Retinal pigment epithelial cell (primary cell): ENCODE data around the gene APOBEC3G.

Experiments
- DNase-seq: peaks from one replicate; pipeline ENCODE4 v3.0.0-alpha.2; 2010; ENCODE audit warnings: low read depth
- H3K4me3 ChIP-seq: 2 replicates; pipeline ENCODE4 v1.5.1; 2011; ENCODE audit warnings: mild to moderate bottlenecking, low read length, control low read depth, moderate library complexity
- TF ChIP-seq, protein P1 (sequence below): conservative IDR thresholded peaks from 2 replicates; pipeline ENCODE4 v1.5.1; 2011; ENCODE audit warnings: low read depth, low read length, control low read depth, inconsistent platforms

Gene APOBEC3G

DNA sequence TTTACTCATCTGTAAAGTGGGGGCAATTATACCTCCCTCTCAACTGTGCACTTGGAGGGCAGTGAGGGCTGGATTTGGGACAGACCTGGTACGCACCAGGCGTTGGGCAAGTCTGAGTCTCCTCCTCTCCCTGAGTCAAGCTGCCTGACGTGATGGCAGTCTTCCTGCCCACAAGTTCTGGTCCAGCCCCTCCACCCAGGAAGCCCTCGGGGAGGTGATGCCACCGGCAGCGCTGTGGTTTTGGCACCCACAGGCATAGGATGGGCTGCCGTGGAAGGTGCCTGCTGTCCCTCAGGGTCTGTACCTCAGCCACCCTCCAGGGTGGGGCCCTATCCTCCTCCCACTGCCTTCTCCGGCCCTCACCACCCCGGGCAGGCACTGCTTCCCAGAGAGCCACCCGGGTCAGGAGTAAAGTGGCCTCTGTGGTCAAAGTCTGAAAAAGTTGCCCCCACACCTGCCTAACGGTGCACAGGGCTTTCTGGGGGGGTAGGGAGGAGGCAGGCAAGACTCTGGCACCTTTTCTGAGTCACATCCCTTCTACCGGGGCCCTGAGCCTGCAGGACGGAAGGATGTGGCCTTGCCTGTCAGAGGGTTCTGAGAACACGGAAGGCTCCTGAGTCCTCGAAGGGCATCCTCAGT is 13.5 kb downstream of the APOBEC3G start:
- DNase-seq: no peak
- H3K4me3 ChIP-seq: no peak overlapping the region
- TF ChIP-seq, protein P1, sequence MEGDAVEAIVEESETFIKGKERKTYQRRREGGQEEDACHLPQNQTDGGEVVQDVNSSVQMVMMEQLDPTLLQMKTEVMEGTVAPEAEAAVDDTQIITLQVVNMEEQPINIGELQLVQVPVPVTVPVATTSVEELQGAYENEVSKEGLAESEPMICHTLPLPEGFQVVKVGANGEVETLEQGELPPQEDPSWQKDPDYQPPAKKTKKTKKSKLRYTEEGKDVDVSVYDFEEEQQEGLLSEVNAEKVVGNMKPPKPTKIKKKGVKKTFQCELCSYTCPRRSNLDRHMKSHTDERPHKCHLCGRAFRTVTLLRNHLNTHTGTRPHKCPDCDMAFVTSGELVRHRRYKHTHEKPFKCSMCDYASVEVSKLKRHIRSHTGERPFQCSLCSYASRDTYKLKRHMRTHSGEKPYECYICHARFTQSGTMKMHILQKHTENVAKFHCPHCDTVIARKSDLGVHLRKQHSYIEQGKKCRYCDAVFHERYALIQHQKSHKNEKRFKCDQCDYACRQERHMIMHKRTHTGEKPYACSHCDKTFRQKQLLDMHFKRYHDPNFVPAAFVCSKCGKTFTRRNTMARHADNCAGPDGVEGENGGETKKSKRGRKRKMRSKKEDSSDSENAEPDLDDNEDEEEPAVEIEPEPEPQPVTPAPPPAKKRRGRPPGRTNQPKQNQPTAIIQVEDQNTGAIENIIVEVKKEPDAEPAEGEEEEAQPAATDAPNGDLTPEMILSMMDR: no peak

DNA sequence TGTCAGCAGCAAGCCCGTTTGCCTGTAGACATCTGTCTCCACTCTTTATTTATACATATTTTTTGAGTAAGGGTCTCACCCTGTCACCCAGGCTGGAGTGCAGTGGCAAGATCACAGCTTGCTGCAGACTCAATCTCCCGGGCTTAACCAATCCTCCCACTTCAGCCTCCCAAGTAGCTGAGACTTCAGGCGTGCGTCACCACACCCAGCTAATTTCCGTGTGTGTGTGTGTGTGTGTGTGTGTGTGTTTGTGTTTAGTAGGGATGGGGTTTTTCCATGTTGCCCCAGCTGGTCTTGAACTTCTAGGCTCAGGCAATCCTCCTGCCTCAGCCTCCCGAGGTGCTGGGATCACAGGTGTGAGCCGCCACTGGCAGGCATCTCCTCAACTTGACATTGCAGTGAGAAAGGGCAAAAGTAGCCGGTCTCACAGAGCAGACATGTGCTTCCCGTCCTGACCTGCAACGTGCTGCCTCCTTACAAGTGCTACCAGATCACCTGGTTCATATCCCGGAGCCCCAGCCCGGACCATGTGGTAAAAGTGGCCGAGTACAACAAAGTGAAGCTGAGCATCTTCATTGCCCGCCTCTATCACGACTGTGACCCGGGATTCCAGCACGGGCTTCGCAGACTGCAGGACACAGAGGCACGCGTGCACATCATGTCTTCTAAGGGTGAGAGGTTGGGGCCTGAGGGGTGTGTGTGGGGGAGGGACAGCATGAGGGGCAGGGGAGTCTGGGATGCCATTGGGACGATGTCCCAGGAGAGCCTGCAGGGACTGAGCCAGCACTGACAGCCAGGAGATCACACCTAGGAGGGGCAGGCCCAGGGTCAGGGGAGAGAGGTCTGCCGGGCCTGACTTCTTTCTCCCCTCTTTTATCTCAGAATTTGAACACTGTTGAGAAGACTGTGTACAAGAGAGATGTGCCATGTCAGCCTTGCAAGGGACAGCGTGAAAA is 14.3 kb downstream of the APOBEC3G start:
- TF ChIP-seq, protein P1: no peak
- H3K4me3 ChIP-seq: no peak overlapping the region
- DNase-seq: no peak

DNA sequence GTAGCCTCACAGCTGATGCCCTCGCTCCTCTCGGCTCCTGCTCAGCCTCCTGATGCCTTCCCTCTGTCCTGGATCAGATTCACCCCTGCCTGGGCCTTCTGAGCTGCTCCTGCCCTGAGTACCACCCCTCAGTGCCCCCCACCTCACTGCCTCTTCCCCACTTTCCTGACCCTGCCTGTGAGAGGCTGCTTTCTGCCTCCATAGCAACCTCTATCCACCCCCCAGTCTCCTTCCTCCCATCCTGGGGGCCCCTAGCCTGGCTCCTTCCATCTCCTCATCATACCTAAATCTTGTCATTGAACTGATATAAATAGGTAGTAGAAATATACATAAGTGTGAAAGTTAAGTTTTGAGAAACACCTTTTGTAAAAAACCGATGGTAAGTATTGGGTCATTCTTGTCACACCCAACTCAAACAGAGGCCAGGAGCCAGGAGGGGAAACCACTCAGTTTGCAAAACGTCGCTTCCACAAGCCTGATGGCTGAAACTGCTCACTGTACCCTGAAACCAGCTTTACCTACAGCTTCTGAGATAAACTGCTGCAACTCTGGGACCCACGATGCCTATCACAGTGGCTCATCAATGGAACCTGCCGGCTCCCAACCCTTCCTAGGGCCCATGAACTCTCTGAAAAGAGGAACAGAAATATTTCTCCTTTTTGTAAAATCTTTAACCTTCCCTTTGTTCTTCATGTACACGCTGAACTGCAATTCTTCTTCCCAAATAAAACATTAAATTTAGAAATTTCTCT is 15.2 kb downstream of the APOBEC3G start:
- TF ChIP-seq, protein P1: no peak
- H3K4me3 ChIP-seq: no peak overlapping the region
- DNase-seq: no peak

DNA sequence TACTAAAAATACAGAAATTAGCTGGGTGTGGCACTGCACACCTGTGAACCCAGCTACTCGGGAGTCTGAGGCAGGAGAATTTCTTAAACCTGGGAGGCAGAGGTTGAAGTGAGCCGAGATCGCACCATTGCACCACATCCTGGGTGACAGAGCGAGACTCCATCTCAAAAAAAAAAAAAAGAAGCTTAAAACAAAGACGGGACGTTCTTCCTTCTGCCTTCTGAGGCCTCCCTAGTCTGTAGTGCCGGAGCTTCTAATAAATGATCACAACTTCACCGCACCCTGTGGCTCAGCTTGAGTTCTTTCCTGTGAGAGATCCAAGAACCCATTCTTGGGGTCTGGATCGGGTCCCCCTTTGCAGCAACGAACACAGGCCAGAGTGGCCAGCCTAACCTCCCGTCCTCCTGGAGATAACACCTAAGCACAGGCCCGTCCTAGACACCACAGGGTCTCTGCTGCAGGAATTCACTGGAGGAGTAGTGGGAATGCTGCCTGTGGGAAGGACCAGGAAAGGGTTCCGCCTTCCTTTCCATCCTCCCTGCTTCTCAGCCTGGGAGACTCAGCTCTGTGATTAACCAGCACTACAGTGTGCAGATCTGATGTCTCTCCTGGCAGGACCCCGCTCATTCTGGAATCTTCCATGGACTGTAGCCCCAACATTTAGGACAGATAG is 17.8 kb downstream of the APOBEC3G start:
- TF ChIP-seq, protein P1: no peak
- no peak for DNase-seq

DNA sequence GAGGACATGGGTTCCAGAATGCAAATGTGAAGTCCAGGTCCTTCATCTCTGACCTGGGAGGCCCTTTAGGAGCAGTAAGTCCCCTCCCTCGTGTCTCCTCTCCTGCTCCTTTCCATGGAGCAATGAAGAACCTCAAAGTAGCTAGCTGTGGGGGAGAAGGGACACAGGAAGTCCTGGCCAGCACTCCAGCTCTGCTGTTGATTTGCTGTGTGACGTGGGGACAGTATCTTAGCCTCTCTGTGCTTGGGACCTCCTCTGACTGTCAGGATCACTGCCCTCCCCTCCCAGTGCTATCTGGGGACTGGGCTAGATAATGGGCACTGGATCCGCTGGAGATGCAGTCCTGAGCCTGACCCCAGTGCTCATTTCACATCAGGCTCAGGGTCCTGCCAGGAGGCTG is 18.9 kb downstream of the APOBEC3G start:
- no peak for DNase-seq
- TF ChIP-seq, protein P1: no peak
- H3K4me3 ChIP-seq: no peak overlapping the region

More for the DNA sequence above, 17.8 kb downstream of the APOBEC3G start:
- H3K4me3 ChIP-seq: no peak overlapping the region

DNA sequence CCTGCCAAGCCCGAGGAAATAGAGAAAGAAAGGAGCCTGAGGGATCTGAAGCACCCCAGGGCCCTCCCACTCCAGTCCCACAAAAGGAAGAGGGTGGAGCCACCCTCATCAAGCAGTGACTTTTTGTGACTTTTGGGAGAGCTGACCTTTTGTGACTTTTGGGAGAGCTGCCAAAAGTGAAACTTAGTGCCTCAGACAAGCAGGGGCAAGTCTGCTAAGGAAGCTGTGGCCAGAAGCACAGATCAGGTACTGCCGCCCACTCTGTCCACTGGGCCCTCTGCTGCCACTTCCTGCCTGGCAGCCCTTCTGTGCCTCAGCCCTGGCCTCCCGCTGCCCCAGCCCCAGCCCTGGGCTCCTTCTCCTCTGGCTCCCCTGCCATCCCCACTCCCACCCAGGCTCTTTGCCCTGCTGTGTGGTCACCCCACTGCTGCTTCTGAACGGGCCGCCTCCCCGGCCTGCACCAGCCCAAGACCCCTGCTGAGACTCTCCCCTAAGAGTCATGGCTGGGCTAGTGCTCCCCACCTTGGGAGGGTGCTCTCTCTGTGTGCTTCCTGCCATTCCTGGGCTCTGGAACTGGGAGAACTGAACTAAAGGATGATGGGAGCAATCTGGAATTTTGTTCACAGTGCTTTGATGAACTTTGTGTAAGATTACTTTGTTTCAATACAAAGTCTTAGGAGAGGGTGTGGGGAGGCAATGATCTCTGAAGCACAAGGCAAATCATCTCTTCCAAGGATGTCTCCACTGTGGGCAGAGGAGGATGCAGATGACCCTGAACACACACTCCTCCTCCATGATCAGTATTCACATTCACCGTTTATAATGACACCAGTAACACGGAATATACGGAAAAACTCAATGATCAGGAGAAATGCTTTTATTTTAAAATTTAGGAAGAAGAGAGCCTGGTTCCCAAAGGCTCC is 20.3 kb downstream of the APOBEC3G start, which contains the start of gene APOBEC3H:
TSS of gene APOBEC3H (plus strand) at position 147 of the 923 bp plus-strand sequence. CDS start 3,035 bp downstream, outside the sequence.
- TF ChIP-seq, protein P1: no peak
- no peak for DNase-seq
- no peak within 1 kb of the TSS for H3K4me3 ChIP-seq
